22Rv1 (cell line): ENCODE data around the gene FAT2.

ENCODE experiments used
- CTCF ChIP-seq: fragments of 450-650 bp; IDR thresholded peaks from 2 replicates; pipeline ENCODE4 v1.5.1; 2017; ENCODE audit warnings: mild to moderate bottlenecking
- ZFX ChIP-seq: fragments of 450-650 bp; IDR thresholded peaks from 2 replicates; pipeline ENCODE4 v1.6.1; 2017; ENCODE audit warnings: antibody characterized with exemption, borderline replicate concordance

- TF ChIP-seq CTCF, result no peak
- TF ChIP-seq ZFX, result no peak
Observed at GRCh38 chr5:151633892-151634291, 42.8 kb upstream of the FAT2 start.
